NCI-H2081 treated with DMSO at 0.1 percent for 48 hours (cell line): Measurements from ENCODE around the gene GTF2H1.
A peak's percentile ranks its signal among the peaks of the same experiment; 100 is the strongest.
"Not testable (repeated sequence)": the region's sequence is repeated elsewhere in the genome, so short reads cannot be mapped to it uniquely, and the experiment has no call there.

Source experiments
- DNase-seq: peaks from one replicate; lab custom pipeline; 2025; lab: John Stamatoyannopoulos, UW

Gene GTF2H1

DNA sequence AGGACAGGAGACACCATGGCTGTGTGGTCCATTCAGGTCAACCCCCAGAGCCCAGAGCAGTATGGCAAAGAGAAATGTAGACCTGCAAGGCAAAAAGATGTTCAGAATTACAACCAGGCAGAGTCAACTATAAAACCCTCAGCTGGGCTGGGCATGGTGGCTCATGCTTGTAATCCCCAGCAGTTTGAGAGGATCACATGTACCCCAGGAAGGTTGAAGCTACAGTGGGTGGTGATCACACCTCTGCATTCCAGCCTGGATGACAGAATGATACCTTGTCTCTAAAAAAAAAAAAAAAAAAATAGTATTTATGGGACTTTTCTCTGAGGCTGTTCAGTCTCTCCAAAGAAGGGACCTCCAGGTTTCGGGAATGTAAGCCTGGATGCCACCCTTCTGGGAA is 53.6 kb downstream of the GTF2H1 start:
- DNase-seq: no peak

DNA sequence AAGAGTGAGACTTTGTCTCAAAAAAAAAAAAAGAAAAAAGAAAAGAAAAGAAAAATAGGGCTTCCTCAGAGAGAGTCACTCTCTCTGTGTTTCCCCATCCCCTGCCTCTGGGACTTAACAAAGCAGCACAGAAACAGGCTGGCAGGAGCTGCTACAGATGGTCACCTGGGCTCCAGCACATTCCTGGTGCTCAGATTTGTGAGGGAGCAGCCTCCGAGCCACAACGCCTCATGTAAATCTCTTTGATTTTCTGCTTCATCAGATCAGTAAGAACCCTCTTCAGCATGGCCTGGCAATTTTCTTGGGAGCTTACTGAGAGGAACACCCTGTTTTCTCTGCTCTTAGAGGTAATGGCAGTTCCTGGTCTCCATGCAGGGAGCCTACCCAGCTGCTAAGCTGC is 56.8 kb downstream of the GTF2H1 start:
- DNase-seq: no peak

- no peak for DNase-seq
Observed at GRCh38 chr11:18383388-18384156, 61.2 kb downstream of the GTF2H1 start.

DNA sequence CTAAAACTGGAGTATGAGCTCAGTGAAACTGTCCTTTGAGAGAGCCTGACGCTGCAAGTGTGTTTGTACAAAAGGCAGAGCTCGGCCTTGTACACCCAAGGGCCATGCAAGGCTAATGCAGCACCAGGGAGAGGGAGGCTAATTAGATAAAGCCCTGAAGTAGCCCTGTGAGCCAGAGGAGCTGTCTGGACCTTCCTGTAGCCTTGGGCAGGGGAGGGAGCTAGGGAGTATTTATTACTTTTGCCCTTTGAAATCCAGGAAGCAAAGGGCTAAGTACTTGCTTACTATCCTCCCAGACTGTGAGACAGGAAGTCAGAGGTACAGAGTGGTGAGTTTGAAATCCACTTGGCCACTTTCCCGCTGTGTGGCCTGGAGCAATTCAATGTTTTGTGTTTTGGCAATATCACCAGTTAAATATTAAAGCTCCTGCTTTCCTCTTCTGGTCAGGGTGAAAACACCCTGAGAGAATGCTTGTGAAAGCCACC is 61.8 kb downstream of the GTF2H1 start:
- no peak for DNase-seq

GRCh38 chr11:18390088-18390487 is 67.7 kb downstream of the GTF2H1 start:
- no peak for DNase-seq

DNA sequence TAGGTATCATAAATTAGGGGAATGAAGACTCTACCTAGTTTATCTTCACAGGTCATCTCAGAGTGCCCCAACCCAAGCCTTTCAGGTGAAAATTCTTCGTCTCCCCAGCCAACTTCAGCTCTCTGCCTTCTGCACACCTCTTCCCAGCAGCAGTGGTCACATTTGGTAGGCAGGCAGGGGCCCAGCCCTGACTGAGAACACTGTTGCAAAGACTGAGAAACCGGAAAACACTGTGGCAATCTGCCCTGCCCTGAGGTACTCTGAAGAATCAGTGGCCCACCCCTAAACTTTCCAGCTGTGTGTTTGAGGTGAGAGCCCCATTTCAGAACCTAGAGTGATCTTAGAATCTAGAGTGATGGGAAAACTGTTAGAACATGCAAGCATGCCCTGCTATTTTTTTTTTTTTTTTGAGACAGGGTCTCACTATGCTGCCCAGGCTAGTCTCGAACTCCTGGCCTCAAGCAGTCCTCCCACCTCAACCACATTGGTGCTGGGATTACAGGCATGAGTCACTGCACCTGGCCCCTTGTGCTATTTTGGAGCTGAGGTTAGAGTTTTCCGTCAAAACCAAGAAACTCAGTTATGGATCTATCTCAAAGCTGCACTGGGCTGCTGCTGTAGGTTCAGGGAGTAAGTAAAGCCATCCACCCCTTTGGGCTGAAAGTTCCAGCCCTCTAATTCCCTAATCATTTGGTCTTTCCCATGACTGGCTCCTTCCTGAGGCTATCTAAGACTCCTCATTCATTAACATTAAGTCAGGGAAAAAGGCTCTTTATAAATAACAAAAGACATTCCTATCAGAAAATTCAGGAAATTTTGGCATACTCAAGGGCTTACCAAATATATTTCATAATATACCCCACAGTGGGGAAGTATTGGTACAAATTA is 70.3 kb downstream of the GTF2H1 start:
- no peak for DNase-seq

DNA sequence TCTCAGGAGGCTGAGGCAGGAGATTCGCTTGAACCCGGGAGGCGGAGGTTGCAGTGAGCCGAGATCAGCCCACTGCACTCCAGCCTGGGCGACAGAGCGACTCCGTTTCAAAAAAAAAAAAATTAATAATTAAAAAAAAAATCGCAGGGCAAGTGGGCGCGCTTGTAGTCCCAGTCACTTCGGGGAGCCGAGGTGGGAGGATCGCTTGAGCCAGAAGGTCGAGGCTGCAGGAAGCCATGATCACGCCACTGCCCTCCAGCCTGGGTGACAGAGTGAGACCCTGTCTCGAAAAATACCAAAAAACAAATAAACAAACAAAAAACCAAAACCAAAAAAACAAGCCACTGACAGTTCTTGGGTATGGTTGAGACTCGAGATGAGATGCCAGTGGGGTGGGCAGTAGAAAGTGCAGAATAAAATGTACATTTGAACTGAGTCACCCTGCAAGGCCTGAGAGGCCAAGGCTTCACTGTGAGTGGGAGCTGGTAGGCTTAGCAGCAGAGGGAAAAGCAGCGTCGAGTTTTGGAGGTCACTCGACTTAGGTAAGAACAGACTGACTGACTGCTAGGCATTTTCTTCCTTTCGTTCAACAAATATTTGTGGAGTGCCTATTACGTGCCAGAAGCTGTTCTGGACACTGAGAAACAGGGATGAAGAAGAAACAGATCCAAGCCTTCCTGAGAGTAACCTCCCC is 71.4 kb downstream of the GTF2H1 start:
- no peak for DNase-seq

DNA sequence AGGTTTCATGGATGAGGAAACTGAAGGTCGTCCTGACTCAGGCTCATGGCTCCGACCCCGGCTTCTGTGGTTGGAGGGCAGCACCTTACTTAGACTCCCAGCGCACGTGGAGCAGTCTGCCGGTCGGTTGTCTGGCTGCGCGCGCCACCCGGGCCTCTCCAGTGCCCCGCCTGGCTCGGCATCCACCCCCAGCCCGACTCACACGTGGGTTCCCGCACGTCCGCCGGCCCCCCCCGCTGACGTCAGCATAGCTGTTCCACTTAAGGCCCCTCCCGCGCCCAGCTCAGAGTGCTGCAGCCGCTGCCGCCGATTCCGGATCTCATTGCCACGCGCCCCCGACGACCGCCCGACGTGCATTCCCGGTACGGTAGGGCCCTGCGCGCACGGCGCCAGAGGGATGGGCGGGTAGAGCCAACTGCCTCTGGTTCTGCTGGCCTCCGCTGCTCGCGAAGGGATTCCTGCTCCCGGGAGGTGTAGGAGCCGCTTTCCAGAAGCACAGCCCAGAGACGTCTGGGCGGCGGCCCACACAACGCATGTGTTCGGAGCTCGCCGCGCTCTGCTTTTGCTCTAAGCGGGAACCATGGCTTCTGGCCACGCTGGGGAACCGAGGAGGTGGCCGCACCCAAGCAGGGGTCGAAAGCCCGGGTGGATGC is 72.0 kb downstream of the GTF2H1 start, which contains the start of gene LDHA:
LDHA (plus strand) TSS at position 289 of the 653 bp plus-strand sequence. CDS start 2,280 bp downstream, outside the sequence.
- peak; percentile 70 for DNase-seq

DNA sequence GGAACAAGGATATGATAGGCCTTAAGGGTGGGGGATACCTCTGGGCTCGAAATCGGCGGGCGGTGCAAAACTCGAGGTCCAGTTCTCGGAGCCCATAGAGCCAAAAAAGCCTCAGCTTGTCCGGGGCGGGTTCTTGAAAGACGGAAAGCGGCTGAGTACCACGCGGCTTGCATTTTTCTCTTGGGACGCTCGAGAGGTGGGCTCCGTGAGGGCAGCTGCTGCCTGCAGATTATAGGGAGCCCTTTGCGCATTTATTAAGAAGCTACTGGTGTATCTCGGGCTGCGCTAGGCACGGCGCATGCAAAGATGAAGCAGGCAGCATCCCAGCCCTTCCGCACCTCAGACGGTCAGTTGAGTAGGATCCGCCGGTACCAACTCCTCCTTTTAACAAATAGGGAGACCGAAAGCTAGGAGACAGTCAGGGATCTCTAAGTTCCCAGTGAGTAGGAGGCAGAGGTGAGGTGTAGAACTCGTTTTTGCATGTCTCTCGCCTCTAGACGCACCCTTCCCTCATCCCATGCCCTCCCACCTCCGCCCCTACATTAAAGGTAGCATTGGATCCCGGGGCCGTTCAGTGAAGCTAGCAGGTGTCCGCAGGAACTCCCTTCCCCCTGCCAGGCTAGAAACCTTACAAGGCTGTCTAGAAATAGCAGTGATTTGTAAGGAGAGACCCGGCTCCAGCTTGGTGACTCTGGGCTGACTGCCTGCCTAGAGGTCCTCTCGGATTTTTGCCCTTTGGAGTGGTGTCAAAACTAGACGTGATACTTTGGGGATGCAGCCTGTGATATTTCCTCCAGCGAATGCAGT is 72.8 kb downstream of the GTF2H1 start:
- no peak for DNase-seq

- peak; percentile 93 for DNase-seq
Observed at GRCh38 chr11:18395735-18396504, 73.6 kb downstream of the GTF2H1 start.

- DNase-seq: no peak
Observed at GRCh38 chr11:18397921-18398320, 75.6 kb downstream of the GTF2H1 start.

DNA sequence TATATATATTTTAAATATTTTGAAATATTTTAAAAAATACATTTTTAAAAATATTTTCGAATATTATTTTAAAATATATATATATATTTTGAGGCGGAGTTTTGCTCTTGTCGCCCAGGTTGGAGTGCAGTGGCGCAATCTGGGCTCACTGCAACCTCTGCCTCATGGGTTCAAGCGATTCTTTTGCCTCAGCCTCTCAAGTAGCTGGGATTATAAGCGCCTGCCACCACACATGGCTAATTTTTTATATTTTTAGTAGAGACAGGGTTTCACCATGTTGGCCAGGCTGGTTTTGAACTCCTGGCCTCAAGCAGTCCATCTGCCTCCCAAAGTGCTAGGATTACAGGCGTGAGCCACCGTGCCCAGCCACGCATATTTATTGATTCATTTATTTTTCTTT is 78.7 kb downstream of the GTF2H1 start:
- not testable (repeated sequence) for DNase-seq

DNA sequence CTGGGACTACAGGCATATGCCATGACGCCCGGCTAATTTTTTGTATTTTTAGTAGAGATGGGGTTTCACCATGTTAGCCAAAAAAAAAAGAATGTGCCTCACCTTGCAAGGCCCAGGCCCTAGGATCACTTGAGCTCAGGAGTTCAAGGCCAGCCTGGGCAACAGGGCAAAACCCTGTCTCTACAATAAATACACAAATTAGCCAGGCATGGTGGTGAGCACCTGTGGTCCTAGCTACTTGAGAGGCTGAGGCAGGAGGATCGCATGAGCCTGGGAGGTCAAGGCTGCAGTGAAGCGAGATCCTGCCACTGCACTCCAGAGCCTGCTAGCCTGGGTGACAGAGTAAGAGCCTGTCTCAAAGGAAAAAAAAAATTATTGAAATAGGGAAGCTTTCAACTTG is 81.7 kb downstream of the GTF2H1 start:
- no peak for DNase-seq

- DNase-seq: not testable (repeated sequence)
Observed at GRCh38 chr11:18407400-18407799, 85.0 kb downstream of the GTF2H1 start.

DNA sequence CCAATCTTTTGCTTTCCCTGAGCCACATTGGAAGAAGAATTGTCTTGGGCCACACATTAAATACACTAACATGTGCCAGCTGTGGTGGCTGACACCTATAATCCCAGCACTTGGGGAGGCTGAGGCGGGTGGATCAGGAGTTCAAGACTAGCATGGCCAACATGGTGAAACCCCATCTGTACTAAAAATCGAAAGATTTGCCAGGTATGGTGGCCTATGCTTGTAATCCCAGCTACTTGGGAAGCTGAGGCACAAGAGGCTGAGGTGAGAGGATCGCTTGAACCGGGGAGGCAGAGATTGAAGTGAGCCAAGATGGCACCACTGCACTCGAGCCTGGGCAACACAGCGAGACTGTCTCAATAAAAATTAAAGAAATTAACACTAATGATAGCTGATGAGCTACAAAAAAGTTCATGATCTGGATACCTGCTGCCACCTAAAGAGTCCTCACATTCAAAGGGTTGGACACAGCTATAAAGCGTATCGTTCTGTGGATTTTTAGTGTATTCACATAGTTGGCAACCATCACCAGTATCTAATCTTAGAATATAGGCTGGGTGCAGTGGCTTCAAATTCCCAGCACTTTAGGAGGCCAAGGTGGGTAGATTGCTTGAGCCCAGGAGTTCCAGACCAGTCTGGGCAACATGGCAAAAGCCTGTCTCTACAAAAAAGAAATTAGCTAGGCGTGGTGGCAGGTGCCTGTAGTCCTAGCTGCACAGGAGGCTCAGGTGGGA is 86.4 kb downstream of the GTF2H1 start:
- no peak for DNase-seq

DNA sequence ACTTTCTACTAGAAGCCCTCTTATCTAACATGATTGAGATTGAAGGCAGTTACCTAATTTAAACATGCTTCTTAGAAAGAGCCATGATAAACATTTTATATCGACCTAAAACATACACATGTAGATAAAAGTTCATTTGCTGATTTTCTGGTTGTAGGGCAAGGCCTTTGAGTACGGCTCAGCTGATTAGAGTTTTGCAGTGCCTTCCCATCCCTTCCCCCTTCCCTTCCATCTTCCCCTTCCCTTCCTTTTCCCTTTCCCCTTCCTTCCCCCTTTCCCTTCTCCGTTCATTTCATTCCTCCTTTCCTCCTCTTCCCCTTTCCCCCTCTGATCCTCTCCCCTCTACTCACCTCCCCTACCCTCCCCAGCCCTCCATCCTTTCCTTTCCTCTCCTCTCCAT is 94.1 kb downstream of the GTF2H1 start:
- no peak for DNase-seq
